H1 (cell line): ENCODE results near the gene GOLGA7B. TPM values are rescaled to one million over a fixed set of nuclear protein-coding genes. Genes with fewer than 3 reads are reported as not detected.

Source experiments
- CTCF ChIA-PET: fragments of 300-600 bp; sonication (Branson Sonifier 250); formaldehyde crosslinking; loops from one replicate; lab custom pipeline; 2021; ENCODE audit not compliant: partially characterized antibody; lab: Charles Lee
- POLR2A ChIA-PET: fragments of 300-600 bp; sonication (Branson Sonifier 250); formaldehyde crosslinking; loops from one replicate; lab custom pipeline; 2021; ENCODE audit warnings: inconsistent platforms; ENCODE audit not compliant: partially characterized antibody; lab: Charles Lee
- DNase-seq, 2 experiments: peaks; one replicate each; pipeline versions ENCODE4 v3.0.0 to v3.0.0-alpha.2; 2010 to 2022; ENCODE audit warnings: low spot score in 2 of 2, low read depth in 1 of 2, mixed read lengths in 1 of 2
- FAIRE-seq: peaks from 2 replicates; lab custom pipeline; 2011; peaks lifted over from hg19 to GRCh38; lab: Jason Lieb, UNC
- H2AFZ ChIP-seq: 2 replicates; pipeline ENCODE4 v1.8.1; 2012; ENCODE audit warnings: low read length, inconsistent platforms
- H2AK5ac ChIP-seq: 2 replicates; pipeline ENCODE4 v1.6.1; 2013; ENCODE audit warnings: low read depth, low read length
- H2BK120ac ChIP-seq: replicated peaks from 2 replicates; pipeline ENCODE3; 2013; ENCODE audit warnings: low read depth, low read length, inconsistent platforms
- H2BK12ac ChIP-seq: 2 replicates; pipeline ENCODE4 v1.6.1; 2013; ENCODE audit warnings: low read depth, low read length
- H2BK15ac ChIP-seq: 2 replicates; pipeline ENCODE4 v1.6.1; 2013; ENCODE audit warnings: low read length
- H2BK20ac ChIP-seq: 2 replicates; pipeline ENCODE4 v1.6.1; 2013; ENCODE audit warnings: low read length
- H2BK5ac ChIP-seq: 2 replicates; pipeline ENCODE4 v1.6.1; 2013; ENCODE audit warnings: low read depth, low read length
- H3K14ac ChIP-seq: 2 replicates; pipeline ENCODE4 v1.6.1; 2013; ENCODE audit warnings: inconsistent platforms; ENCODE audit not compliant: insufficient read length
- H3K18ac ChIP-seq: 2 replicates; pipeline ENCODE4 v1.6.1; 2013; ENCODE audit warnings: low read length; ENCODE audit errors: extremely low read depth
- H3K23ac ChIP-seq: 2 replicates; pipeline ENCODE4 v1.6.1; 2013; ENCODE audit warnings: inconsistent platforms; ENCODE audit not compliant: insufficient read length
- H3K23me2 ChIP-seq: 2 replicates; pipeline ENCODE4 v1.6.1; 2013; ENCODE audit warnings: low read depth, low read length
- H3K27ac ChIP-seq: 2 replicates; pipeline ENCODE4 v1.6.1; 2011; ENCODE audit warnings: low read depth, low read length, inconsistent platforms
- H3K27me3 ChIP-seq, 4 experiments: replicated peaks in 1 of 4; 1 replicate in 1 of 4; 2 replicates in 3 of 4; pipeline versions ENCODE4 v1.6.1 to v1.8.1; 2011 to 2013; ENCODE audit warnings: low read length in 3 of 4, mild to moderate bottlenecking in 3 of 4, inconsistent platforms in 2 of 4, mixed read lengths in 2 of 4, moderate library complexity in 1 of 4; ENCODE audit not compliant: control insufficient read depth in 3 of 4, insufficient read depth in 3 of 4; ENCODE audit errors: extremely low read depth in 1 of 4
- H3K36me3 ChIP-seq, 4 experiments: 2 replicates each; pipeline versions ENCODE4 v1.6.1 to v1.8.1; 2011 to 2013; ENCODE audit warnings: mild to moderate bottlenecking in 4 of 4, low read length in 3 of 4, moderate library complexity in 2 of 4, control low read depth in 1 of 4, inconsistent platforms in 1 of 4; ENCODE audit not compliant: insufficient read depth in 4 of 4, control insufficient read depth in 2 of 4
- H3K4ac ChIP-seq: replicated peaks from 2 replicates; pipeline ENCODE3; 2013; ENCODE audit warnings: low read length, low read depth, mixed read lengths, inconsistent platforms; ENCODE audit not compliant: insufficient read length
- H3K4me1 ChIP-seq, 4 experiments: replicated peaks in 1 of 4; 1 replicate in 1 of 4; 2 replicates in 3 of 4; pipeline versions ENCODE4 v1.6.1 to v1.8.1; 2011 to 2013; ENCODE audit warnings: low read length in 3 of 4, inconsistent platforms in 2 of 4, mixed read lengths in 1 of 4; ENCODE audit not compliant: insufficient read depth in 4 of 4, control insufficient read depth in 3 of 4
- H3K4me2 ChIP-seq, 2 experiments: 2 replicates each; pipeline versions ENCODE4 v1.6.1 to v1.8.1; 2011 to 2013; ENCODE audit warnings: low read depth in 2 of 2, low read length in 2 of 2, control low read depth in 1 of 2, inconsistent platforms in 1 of 2, mild to moderate bottlenecking in 1 of 2; ENCODE audit not compliant: insufficient read depth in 1 of 2
- H3K4me3 ChIP-seq, 4 experiments: fragments of 200-600, 300-600 bp in 1 of 4; sonication (generic), shearing (Covaris generic), sonication (Bioruptor Twin) in 1 of 4; 2 replicates each; pipeline versions ENCODE4 v1.5.1 to v1.8.1; 2011 to 2016; ENCODE audit warnings: low read length in 4 of 4, low read depth in 3 of 4, control low read depth in 2 of 4, inconsistent platforms in 2 of 4, mild to moderate bottlenecking in 2 of 4, mixed read lengths in 1 of 4, moderate library complexity in 1 of 4; ENCODE audit not compliant: insufficient read depth in 2 of 4; ENCODE audit errors: extremely low read depth in 1 of 4
- H3K56ac ChIP-seq: replicated peaks from 2 replicates; pipeline ENCODE3; 2013; ENCODE audit warnings: low read depth, mild to moderate bottlenecking, mixed read lengths, low read length, inconsistent platforms; ENCODE audit not compliant: insufficient read length
- H3K79me1 ChIP-seq: 2 replicates; pipeline ENCODE4 v1.6.1; 2013; ENCODE audit warnings: low read depth, low read length, control low read depth
- H3K79me2 ChIP-seq, 2 experiments: 2 replicates each; pipeline versions ENCODE4 v1.6.1 to v1.8.1; 2012 to 2013; ENCODE audit warnings: low read length in 2 of 2, mild to moderate bottlenecking in 2 of 2, inconsistent platforms in 1 of 2; ENCODE audit not compliant: insufficient read depth in 2 of 2, control insufficient read depth in 1 of 2
- H3K9ac ChIP-seq, 4 experiments: replicated peaks in 1 of 4; 1 replicate in 1 of 4; 2 replicates in 3 of 4; pipeline versions ENCODE4 v1.6.1 to v1.8.1; 2011 to 2013; ENCODE audit warnings: low read depth in 3 of 4, low read length in 3 of 4, control low read depth in 2 of 4, mild to moderate bottlenecking in 2 of 4, moderate library complexity in 2 of 4, inconsistent platforms in 1 of 4; ENCODE audit errors: extremely low read depth in 1 of 4
- H3K9me3 ChIP-seq, 2 experiments: 2 replicates each; pipeline versions ENCODE4 v1.6.1 to v1.8.1; 2012 to 2013; ENCODE audit warnings: mild to moderate bottlenecking in 2 of 2, moderate library complexity in 2 of 2, control low read depth in 1 of 2, inconsistent platforms in 1 of 2, low read depth in 1 of 2, low read length in 1 of 2, mixed read lengths in 1 of 2; ENCODE audit not compliant: insufficient read depth in 2 of 2
- H4K20me1 ChIP-seq, 2 experiments: replicated peaks in 1 of 2; 2 replicates each; pipeline versions ENCODE3 to v1.8.1; 2011 to 2013; ENCODE audit warnings: inconsistent platforms in 2 of 2, low read length in 2 of 2, mild to moderate bottlenecking in 1 of 2; ENCODE audit not compliant: insufficient read depth in 2 of 2, control insufficient read depth in 1 of 2
- H4K5ac ChIP-seq: 2 replicates; pipeline ENCODE4 v1.6.1; 2013; ENCODE audit warnings: low read length, low read depth, mixed read lengths, inconsistent platforms; ENCODE audit not compliant: insufficient read length
- H4K8ac ChIP-seq: 2 replicates; pipeline ENCODE4 v1.8.0; 2013; ENCODE audit warnings: mild to moderate bottlenecking, moderate library complexity, low read length, inconsistent platforms; ENCODE audit not compliant: insufficient read depth; ENCODE audit errors: extremely low read depth
- H4K91ac ChIP-seq: replicated peaks from 2 replicates; pipeline ENCODE3; 2013; ENCODE audit warnings: low read length, mixed read lengths, inconsistent platforms; ENCODE audit not compliant: insufficient read length
- POLR2AphosphoS5 ChIP-seq: IDR thresholded peaks from 2 replicates; pipeline ENCODE4 v1.6.1; 2011; ENCODE audit warnings: low read depth, low read length
- SP2 ChIP-seq: IDR thresholded peaks from 2 replicates; pipeline ENCODE4 v1.6.1; 2012; ENCODE audit warnings: mild to moderate bottlenecking, low read length, inconsistent platforms
- WGBS, 2 experiments: shearing (Covaris generic) in 1 of 2; methylation state at CpG; one replicate each; pipeline versions ENCODE4 v1.1.6 to v1.1.7; 2013 to 2015; ENCODE audit warnings: low lambda C conversion rate in 2 of 2, mixed read lengths in 2 of 2, inconsistent platforms in 1 of 2, low coverage in 1 of 2, missing lambda C conversion rate in 1 of 2; ENCODE audit not compliant: insufficient replicate concordance in 2 of 2, insufficient coverage in 1 of 2, insufficient read length in 1 of 2; ENCODE audit errors: extremely low coverage in 1 of 2, missing lambda C conversion rate in 1 of 2; 5-methylcytosine and 5-hydroxymethylcytosine counted together
- polyA plus RNA-seq, 7 experiments: library from polyadenylated mRNA; depleted of rRNA in 3 of 7; stranded (reverse) in 5 of 7; unstranded in 2 of 7; fragments of >200 nt in 5 of 7; fragments of 200-250 nt in 2 of 7; gene quantifications; 1 replicate in 5 of 7; 2 replicates in 1 of 7; 4 replicates in 1 of 7; pipeline versions ENCODE4 v1.2.1 to v1.2.3, GENCODE V29; 2011 to 2013; ENCODE audit warnings: missing spikeins in 2 of 7, mixed read lengths in 2 of 7
- total RNA-seq: library from RNA; stranded (reverse); fragmentation: NEBNext Ultra II Directional; extraction: Animal tissue kit (Norgen Biotek cat#: 25700); gene quantifications from 2 replicates; pipeline ENCODE4 v1.2.1, GENCODE V29; 2021

The GOLGA7B gene
- total and polyA plus RNA-seq, 2 of the 8 experiments (the other 6 are each of a cell fraction or from before 2014, with no cell fraction given): 0.04 to 0.14 TPM

DNA sequence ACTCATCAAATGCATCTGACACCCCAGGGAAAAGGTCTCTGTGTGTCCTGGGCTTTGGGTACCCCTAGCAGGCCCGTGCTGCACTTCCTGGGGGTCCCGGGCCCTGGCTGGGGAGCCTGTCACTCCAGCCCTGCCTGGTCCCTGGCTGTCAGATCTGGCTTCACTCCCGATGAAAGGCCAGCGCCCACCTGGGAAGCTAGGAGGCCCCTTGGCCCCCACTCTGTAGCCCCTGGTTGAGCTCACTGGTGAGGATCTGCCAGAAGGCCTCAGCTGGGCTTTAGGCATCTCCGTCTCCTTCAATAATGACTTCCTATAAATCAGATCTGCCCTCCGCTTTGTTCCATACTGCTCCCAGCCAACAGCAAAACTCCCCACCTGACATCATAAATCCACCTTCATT lies 64.0 kb downstream of the GOLGA7B start:
- Histone ChIP-seq H3K9me3 (no peaks in the 10 kb centered on the region), H2BK20ac (no peak overlapping the region), H4K8ac (no peak overlapping the region), H4K5ac (no peak overlapping the region), H2BK15ac (no peak overlapping the region), H4K20me1 (no peaks in the 10 kb centered on the region), H3K4ac (no peak overlapping the region), H3K23ac (no peak overlapping the region), H3K27me3 (peaks cover 0 to 6% (median 1%) of the 10 kb centered on the region in 4 experiments; a peak in 3 of 7 replicates), H3K4me1 (peaks cover 0 to 6% (median 1%) of the 10 kb centered on the region in 4 experiments; a peak in 2 of 7 replicates), H3K14ac (no peak overlapping the region)
- CTCF ChIA-PET: interaction anchor here (1.2 to 10.6 kb wide), 9 partner anchors 10 to 257 kb away, joined by 3 to 246 read pairs (median 7); no protein-coding TSS in a partner anchor
- TF ChIP-seq SP2: no peak
- TF ChIP-seq POLR2AphosphoS5: no peak
- TF ChIP-seq, all 59 proteins: peak for 0
- H2BK12ac ChIP-seq: no peak overlapping the region
- no peak overlapping the region for H3K18ac ChIP-seq
- no peak overlapping the region for H2BK5ac ChIP-seq
- no peaks in the 10 kb centered on the region for H3K79me1 ChIP-seq
- H3K4me2 ChIP-seq: no peak overlapping the region
- no peak overlapping the region for H3K4me3 ChIP-seq
- no peak overlapping the region for H2BK120ac ChIP-seq
- no peaks in the 10 kb centered on the region for H3K36me3 ChIP-seq
- no peak overlapping the region for H2AFZ ChIP-seq
- FAIRE-seq (no peak), DNase-seq (no peak)
- no peak overlapping the region for H3K27ac ChIP-seq
- no peak overlapping the region for H4K91ac ChIP-seq
- POLR2A ChIA-PET: no interaction called here
- H3K9ac ChIP-seq: no peak overlapping the region
- H3K56ac ChIP-seq: no peak overlapping the region
- no peak overlapping the region for H2AK5ac ChIP-seq
- H3K23me2 ChIP-seq: no peaks in the 10 kb centered on the region
- 91% methylated on average over 6 of the region's 6 CpGs; no CpG with 5 or more reads in 1 of the 2 experiments for WGBS, 2 experiments
- no peaks in the 10 kb centered on the region for H3K79me2 ChIP-seq
